DMS53 (cell line): ENCODE data around the gene PDHA1.

Experiments used
- DNase-seq: peaks from one replicate; lab custom pipeline; 2025; lab: John Stamatoyannopoulos, UW

The PDHA1 gene

GRCh38 chrX:19375546-19375945 lies 31.8 kb downstream of the PDHA1 start:
- DNase-seq, result no peak

- no peak for DNase-seq
These were observed 34.1 kb downstream of the PDHA1 start for GRCh38 chrX:19377799-19378198.

GRCh38 chrX:19381326-19381725 lies 37.6 kb downstream of the PDHA1 start:
- no peak for DNase-seq

GRCh38 chrX:19382555-19383145 lies 38.9 kb downstream of the PDHA1 start:
- peak; percentile 82 for DNase-seq

GRCh38 chrX:19386679-19387078 lies 43.0 kb downstream of the PDHA1 start:
- DNase-seq, result no peak

- peak; percentile 52 for DNase-seq
These were observed 44.4 kb downstream of the PDHA1 start for GRCh38 chrX:19388064-19388679.

GRCh38 chrX:19388741-19389140 lies 45.0 kb downstream of the PDHA1 start:
- DNase-seq, result no peak

GRCh38 chrX:19389227-19389845 lies 45.6 kb downstream of the PDHA1 start:
- peak; percentile 7 for DNase-seq

GRCh38 chrX:19392078-19392477 lies 48.4 kb downstream of the PDHA1 start:
- DNase-seq, result no peak

GRCh38 chrX:19392703-19393102 lies 49.0 kb downstream of the PDHA1 start:
- no peak for DNase-seq

GRCh38 chrX:19403696-19404095 lies 60.0 kb downstream of the PDHA1 start:
- DNase-seq, result no peak

- DNase-seq, result no peak
These were observed 66.5 kb downstream of the PDHA1 start for GRCh38 chrX:19410259-19410658.
